A204.1 (cell line): Measurements from ENCODE around the gene ZNF202.
"Not testable (repeated sequence)": the region's sequence is repeated elsewhere in the genome, so short reads cannot be mapped to it uniquely, and the experiment has no call there.

ENCODE experiments used
- FAIRE-seq: peaks from 2 replicates; lab custom pipeline; 2012; peaks lifted over from hg19 to GRCh38; lab: Jason Lieb, UNC

ZNF202 gene

DNA sequence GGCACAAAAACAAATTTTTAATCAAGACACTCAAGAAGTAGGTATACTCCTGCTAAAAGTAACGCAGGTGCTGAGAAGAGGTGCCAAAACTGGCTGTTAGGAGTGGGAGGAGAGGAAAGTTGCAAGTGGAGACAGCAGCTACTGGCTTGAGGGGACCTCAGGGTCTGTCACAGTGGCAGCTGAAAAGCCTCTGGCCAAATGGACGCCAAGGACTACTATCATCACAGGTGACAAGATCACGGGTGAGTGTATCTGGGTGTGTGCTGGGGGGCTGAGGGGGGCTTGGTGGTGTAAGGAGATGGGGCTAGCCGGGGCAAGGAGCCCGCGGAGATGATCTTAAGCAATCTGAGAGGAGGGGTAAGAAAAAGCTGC lies 687 bp downstream of the ZNF202 start:
- FAIRE-seq = no peak

DNA sequence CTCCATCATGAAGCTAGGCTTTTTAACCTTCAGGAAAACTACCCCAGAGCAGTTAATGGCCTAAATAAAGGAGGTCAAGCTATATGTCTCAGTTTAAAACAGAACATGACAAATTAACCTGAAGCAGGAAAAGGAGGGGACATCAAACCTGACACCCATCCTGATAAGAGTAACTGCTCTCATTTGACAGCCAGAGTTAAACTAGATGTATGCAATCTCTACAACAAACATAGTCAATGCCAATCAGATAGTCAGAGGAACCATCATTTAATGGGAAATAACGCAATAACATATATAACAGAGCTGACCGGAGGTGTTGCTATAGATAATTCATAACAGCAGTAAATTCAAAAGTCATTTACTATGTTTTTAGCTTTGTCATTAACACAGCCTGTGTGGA lies 3.1 kb downstream of the ZNF202 start:
- FAIRE-seq = no peak

DNA sequence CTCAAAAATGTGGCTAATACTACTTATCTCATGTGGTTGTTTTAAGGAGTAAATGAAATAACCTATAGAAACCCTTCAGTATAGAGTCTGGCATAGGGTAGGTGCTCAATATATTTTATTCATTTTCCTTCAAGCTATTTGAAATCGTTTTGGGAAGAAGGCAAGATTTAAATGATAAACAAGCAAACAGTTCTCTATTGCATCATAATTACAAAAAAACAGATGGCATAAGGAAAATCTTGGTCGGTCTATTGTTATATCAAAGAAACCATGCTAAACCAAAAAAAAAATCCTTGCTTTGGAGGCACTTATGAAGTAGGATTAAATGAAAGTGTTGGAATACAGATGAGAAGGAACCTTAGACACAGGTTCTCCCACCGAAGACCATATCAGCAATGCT lies 4.7 kb downstream of the ZNF202 start:
- FAIRE-seq = no peak

DNA sequence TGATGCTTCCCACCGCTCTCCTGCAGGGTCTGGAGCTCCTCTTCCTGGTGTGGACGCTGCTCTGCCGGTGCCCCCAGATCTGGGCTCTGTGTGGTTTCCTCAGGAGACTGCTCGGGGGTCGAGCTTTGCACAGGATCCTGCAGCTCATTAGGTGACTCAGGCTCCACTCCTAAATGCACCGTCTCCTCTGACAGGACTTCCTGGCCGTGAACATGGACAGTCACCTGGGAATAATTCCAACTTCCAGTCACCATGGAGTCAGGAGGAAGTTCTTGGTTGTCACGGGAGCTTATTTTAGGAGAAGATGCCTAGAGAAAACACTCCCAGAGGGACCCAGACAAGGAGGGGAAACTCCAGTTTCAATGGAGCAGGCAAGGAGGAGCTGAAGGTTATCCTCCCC lies 11.9 kb downstream of the ZNF202 start:
- FAIRE-seq = no peak

DNA sequence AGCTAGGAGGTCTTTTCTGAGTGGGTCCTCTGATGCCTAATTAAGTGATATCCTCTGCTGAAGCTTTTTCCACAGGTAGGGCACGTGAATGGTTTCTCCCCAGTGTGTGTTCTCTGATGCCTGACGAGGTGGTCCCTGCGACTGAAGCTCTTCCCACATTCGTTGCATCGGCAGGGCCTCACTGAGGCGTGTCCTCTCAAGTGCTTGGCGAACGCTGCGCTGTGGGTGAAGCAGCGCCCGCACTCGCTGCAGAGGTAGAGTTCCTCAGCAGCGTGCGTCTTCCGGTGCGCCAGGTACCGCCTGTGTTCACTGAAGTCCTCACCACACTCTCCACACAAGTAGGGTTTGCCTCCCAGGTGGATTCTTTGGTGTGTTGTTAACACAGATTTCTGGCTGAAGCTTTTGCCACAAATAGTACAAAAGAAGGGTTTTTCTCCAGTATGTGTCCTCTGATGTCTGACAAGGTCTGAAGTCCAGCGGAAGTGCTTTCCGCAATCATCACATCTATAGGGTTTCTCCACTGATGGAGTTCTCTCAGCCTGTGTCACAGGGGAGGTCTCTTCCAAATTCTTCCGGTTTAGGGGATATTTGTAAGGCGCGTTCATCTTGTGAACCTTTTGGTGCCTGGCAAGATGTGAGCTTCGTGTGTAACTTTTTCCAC lies 15.3 kb downstream of the ZNF202 start:
- FAIRE-seq = no peak

DNA sequence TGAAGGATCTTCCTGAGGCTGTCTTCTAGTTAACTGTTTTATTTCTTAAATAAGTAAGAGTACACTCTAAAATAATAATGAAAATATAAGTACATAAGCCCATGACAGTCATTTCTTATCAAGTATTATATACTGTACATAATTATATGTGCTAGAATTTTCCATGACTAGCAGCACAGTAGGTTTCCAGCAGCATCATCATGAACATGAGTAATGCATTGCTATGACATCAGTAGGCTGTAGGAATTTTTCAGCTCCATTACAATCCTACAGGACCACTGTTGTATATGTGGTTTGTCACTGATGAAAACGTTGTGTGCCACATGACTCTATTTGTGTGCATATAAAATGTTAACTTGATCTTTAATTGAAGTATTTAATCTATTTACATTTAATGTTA lies 22.0 kb downstream of the ZNF202 start:
- no peak for FAIRE-seq

DNA sequence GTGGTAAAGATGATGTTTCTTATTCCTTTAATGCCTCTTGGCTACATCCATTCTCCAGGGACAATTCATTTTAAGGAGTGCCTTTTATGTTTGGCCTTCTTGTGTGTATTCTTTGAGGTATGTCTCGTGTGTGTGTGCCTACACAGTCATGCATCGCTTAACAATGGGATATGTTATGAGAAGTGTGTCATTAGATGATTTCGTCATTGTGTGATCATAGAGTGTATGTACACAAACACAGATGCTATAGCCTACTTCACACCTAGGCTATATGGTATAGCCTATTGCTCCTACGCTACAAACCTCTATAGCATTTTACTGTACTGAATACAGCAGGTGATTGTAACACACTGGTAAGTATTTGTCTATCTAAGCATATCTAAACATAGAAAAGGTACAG lies 23.0 kb downstream of the ZNF202 start:
- no peak for FAIRE-seq

DNA sequence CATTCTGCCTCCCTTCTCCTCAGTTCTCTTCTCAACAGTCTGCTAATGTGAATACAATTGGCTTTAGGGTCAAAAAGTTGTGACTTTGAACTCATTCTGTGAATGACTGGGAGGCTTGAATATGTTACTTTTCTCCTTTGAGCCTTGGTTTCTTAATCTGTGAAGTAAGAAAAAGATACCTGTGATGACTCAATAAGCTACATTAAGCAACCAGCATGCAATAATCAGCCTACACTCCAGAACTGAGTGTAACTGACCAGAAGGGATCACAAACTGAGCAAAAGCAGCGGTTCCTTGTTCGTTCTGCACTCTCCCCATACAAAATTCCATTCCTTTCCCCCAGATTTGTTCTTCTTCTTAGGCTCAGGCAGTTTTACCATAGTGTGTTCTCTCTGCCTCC lies 23.4 kb downstream of the ZNF202 start:
- no peak for FAIRE-seq

DNA sequence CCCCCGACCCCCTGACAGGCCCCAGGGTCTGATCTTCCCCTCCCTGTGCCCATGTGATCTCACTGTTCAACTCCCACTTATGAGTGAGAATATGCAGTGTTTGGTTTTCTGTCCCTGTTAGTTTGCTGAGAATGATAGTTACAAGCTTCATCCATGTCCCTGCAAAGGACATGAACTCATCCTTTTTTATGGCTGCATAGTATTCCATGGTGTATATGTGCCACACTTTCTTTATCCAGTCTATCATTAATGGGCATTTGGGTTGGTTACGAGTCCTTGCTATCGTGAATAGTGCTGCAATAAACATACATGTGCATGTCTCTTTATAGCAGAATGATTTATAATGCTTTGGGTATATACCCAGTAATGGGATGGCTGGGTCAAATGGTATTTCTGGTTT lies 28.8 kb downstream of the ZNF202 start:
- FAIRE-seq = not testable (repeated sequence)

DNA sequence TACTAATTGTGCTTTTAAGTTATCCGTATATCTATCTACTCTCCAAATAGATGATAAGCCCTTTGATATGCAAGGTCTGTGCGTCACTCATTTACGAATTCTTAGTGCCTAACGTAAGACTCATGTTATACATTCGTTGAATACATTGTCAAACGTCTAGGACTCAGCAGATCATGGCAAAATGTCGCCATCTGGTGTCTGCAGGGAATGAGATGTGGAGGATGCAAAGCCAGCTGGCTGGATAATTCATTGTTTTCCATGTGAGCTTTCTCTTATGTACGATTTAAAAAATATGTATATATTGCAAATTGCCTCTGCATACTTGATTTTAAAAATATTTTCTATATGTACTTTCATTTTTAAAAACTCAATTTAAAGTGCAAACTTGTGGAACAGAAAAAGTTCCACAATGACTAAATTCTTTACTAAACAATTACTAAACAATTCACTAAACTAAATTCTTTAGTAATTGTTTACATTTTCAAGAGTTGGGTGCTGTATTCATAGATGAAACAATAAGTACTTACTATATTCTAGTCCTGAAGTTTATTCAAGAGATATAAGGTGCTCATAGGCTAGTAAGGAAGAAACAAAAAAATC lies 33.8 kb downstream of the ZNF202 start:
- FAIRE-seq = peak; percentile 94

DNA sequence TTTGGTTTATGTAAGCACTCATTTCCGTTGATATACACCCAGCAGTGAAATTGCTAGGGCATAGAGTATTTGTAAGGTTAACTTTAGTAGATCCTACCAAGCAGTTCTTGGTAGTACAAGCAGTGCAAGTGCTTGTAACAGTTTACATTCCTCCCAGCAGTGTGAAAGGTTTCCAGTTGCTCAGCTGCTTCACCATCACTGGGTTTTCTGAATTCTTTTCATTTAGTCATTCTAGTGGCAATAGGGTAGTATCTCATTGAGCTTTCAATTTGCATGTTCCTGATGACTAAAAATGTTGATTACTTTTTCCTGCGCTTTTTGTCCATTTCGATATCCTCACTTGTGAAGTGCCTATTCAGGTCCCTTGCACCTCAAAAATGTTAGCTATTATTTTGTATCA lies 34.3 kb downstream of the ZNF202 start:
- no peak for FAIRE-seq

DNA sequence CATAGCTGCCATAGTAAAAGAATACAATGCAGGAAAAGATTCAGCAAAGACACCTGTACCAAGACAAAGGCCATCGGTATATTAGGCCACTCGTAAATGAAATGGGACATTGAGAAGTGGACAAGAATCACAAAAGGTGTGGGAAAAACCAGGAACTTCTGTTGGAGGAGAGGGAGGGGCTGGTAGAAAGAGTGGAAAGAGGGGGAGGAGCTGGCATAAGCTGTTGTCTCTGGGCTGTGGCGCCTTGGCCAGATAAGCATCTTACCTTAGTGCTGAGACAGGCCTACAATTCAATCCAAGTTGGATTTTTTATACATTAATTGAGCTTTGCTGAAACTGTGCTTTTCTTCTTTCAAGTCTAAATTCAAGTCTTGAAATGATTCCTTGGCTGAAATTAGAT lies 37.1 kb downstream of the ZNF202 start:
- FAIRE-seq = no peak

DNA sequence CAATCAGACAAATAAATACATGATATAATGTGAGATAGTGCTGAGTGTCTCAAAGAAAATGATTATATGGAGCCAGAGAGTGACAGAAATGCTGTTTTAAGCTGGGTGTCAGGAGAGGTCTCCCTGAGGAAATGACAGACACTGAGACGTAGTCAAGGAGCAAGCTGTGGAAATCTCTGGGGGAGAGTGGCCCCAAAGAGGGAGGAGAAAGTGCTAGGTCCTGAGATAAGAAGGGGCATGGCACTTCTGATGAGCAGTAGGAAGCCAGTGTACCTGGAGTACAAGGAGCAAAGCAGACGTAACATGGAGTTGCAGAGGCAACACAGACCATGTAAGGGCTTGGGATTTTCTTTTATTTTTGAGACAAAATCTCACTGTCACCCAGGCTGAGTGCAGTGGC lies 38.8 kb downstream of the ZNF202 start:
- FAIRE-seq = no peak

DNA sequence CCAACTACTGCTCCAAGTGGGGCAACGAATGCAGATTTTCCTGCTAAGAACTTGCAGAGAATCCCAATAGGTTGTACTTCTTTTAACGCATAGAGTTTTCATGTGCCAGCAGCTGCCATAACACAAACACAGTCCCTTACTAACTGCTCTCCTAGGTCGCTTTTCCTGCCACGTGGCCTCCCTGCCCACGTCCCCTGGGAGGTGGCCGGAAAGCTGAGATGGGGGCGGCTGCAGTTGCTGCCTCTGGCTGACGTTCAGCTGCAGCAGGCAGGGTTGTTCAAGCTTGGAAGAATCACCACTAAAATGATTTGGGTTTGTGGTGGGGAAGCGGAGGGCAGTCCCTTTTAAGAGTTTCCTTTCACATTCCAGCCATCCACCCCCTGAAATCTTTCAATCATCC lies 39.3 kb downstream of the ZNF202 start:
- FAIRE-seq = no peak

DNA sequence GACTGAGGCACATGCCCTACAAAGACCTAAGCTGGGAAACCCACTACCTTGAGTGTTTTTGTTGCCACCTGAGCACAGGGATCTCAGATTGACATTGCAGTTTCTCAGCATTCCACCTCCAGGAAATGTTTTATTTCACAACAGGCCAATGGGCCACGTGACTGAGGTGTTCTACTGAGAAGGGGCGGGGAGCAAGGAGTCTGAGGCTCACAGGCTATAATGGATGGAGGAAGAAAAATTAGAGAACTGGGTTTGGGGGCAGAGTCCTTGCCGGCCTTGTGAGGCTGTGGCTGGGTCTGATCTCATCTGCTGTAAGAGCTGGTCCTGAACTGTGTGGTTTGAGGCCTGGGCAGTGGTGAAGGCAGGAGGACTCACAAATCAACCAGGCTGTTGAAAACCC lies 40.7 kb downstream of the ZNF202 start:
- no peak for FAIRE-seq

DNA sequence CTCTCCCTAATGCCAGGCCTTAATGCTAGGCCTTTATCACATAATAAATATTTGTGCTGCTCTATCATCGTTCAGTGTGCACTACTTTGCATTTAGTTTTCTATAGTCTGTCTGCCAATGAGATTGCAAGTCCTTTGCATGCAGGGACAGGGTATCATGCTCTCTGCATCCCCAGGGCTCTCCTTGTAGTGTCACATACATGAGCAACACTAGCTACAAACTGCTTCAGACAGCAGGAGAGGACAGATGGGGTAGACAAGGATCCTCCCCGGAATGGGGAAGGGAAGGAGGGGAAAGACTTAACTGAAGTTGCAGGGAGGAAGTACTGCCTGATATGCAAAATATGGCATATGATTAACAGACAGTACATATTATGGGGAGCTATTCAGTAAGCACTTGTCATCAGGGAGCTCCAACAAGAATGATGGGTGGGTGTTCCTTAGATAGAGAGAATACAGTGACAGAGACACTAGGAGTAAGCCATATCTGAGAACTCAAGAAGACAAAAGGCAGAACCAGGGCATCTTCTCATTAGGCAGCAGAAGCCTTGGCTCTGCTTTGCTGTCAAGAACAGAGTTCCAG lies 42.8 kb downstream of the ZNF202 start:
- FAIRE-seq = no peak

DNA sequence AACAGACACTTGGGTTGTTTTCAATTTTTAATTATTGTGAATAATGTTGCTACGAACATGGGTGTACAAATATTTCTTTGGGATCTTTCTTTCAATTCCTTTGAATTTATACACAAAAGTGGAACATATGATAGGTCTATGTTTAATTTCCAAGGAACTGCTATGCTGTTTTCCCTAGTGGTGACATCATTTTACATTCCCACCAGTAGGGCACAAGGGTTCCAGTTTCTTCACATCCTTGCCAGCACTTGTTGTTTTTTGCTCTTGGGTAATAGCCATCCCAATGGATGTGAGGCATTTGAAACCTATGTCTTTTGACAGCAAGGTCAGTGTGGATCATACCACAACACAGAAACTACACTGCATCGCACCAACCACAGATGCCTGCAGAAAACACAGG lies 45.3 kb downstream of the ZNF202 start:
- FAIRE-seq = no peak

DNA sequence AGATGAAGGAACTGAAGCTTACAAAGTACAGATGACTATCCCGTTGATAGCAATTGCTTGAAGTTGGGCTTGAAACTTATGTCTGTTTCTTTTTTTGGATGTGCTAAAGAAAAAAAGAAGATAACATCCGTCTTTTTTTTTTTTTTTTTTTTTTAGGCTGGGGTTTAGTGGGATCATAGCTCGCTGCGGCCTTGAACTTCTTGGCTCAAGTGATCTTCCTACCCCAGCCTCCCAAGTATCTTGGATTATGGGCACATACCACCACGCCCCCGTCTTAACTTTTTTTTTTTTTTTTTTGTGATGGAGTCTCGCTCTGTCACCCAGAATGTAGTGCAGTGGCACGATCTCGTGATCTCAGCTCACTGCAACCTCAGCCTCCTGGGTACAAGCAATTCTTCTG lies 46.2 kb downstream of the ZNF202 start:
- no peak for FAIRE-seq

DNA sequence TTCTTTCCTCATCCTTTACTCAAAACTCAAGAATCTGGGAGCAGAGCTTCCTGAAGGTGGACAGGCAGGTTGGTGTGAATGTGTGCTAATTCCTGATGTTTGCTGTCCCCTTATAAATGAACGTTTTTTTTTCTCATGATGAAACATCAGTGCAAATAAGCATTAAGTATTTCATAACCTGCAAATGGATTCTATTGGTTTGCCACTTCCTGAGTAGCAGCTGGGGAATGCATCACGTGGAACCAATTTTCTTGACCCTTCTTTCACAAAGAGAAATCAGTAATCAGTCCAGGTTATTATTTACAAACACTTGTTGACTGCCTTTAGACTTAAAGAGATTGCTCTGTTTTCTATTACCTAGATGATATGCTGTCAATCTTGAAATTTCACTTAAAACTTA lies 46.9 kb downstream of the ZNF202 start:
- FAIRE-seq = no peak

DNA sequence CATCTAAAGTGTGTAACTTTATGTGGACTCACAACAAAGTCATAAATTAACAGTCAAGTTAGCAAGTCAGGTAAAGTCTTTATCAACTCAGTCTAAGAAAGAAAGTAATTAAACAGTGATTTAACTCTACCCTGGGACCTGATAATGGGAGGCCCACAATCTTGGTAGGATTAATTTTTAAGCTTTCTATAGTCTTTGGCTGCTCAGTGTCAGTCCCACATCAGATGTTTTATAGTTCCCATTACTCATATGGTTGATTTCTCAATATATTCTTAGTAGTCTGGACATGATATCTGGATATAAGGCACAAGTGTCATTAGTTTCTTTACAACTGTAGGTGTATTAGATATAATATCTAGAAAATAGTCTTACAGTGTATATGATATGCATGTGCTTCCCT lies 48.5 kb downstream of the ZNF202 start:
- FAIRE-seq = no peak

DNA sequence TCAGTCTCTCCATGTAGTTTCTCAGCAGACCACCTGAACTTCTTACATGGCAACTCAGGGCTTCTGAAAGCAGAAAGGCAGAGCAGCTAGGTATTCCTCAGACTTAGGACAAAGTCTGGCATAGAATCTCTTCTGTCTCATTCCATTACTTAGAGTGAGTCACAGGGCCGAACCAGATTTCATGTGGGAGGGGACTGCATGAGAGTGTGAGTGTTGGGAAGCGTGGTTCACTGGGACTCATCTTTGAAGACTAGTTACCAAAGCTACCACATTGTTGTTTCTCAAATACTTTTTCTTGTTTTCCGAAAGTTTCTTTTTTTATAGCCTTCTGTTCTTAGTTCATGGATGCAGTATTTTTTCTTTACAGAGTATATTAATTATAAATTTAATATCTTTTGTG lies 51.0 kb downstream of the ZNF202 start:
- no peak for FAIRE-seq

DNA sequence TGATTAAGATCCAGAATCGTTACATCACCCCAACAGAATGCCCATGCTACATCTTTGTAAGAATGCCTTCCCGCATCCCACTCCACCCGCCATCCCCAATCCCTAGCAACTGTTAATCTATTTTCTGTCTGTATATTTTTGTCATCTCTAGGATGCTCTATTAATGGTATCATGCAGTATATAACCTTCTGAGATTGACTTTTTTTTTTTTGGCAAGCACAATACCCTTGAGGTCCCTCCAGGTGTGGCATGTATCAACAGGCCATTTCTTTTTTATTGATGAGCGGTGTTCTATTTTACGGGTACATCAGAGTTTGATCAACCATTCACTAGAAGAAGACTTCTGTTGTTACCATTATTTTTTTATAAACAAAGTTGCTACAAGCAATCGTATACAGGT lies 56.9 kb downstream of the ZNF202 start:
- FAIRE-seq = no peak

DNA sequence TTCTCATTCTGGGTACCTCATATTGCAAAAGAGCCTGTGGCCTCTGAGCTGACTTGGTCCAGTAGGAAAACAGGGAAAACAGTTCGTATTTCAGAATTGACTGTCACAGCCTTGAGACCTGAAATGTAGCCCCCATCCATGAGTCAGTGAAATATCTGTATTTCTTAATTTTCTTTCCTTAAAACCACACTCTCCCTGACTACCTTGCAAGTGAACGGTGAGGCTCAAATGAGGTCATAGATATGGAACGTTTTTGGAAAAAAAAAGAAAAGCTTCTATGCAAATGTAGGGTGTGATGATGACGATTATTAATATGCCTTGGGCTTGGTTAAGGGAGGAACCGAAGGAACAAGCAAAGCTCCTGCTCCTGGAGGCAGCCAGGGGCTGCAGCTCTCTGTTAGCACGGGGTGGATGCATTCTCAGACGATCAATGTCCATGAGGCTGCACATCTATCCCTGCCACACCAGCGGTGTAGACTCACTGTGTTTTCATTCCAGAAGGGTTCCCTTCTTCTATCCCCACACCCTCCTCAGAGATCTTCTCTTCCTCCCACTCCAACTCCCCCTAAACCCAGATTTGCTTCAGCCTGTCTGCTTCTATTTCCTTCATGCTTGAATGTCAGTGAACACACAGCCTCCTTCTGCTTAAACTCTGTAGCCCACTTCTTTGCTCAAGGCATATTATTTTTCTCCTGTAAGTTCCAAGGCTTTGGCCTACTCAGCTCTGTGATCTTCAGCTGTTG lies 57.9 kb downstream of the ZNF202 start:
- no peak for FAIRE-seq
